Ishikawa (cell line): ENCODE data around the gene CDC42BPA.

Experiments used
- CEBPB ChIP-seq: IDR thresholded peaks from 2 replicates; pipeline ENCODE4 v1.6.1; 2012
- CREB1 ChIP-seq: IDR thresholded peaks from 2 replicates; pipeline ENCODE4 v1.6.1; 2012; ENCODE audit warnings: low read depth
- EGR1 ChIP-seq: IDR thresholded peaks from 2 replicates; pipeline ENCODE4 v1.6.1; 2012
- EP300 ChIP-seq: IDR thresholded peaks from 2 replicates; pipeline ENCODE4 v1.6.1; 2012; ENCODE audit warnings: borderline replicate concordance
- FOXM1 ChIP-seq: IDR thresholded peaks from 2 replicates; pipeline ENCODE4 v1.6.1; 2012; ENCODE audit warnings: low read depth, borderline replicate concordance
- NFIC ChIP-seq: IDR thresholded peaks from 2 replicates; pipeline ENCODE4 v1.6.1; 2012
- RAD21 ChIP-seq: IDR thresholded peaks from 2 replicates; pipeline ENCODE4 v1.6.1; 2012; ENCODE audit warnings: low read depth
- REST ChIP-seq: IDR thresholded peaks from 2 replicates; pipeline ENCODE4 v1.6.1; 2012; ENCODE audit warnings: low read depth, mild to moderate bottlenecking
- YY1 ChIP-seq: IDR thresholded peaks from 2 replicates; pipeline ENCODE4 v1.6.1; 2012; ENCODE audit warnings: low read depth
- ZBTB7A ChIP-seq: IDR thresholded peaks from 2 replicates; pipeline ENCODE4 v1.6.1; 2012; ENCODE audit warnings: low read depth

GRCh38 chr1:227285745-227286144 is 32.5 kb downstream of the CDC42BPA start:
- TF ChIP-seq EP300 (no peak), ZBTB7A (no peak), CEBPB (no peak), NFIC (no peak), CREB1 (no peak), RAD21 (no peak), YY1 (no peak), REST (no peak), FOXM1 (no peak), EGR1 (no peak)
